Measurements from ENCODE around the gene ZBTB7C. TPM values are rescaled to one million over a fixed set of nuclear protein-coding genes. Genes with fewer than 3 reads are reported as not detected.
A peak's percentile ranks its signal among the peaks of the same experiment; 100 is the strongest.

Gene ZBTB7C
- total and polyA plus RNA-seq, 2 of the 8 experiments (the other 6 are each of a cell fraction or from before 2014, with no cell fraction given): 0.15 to 0.45 TPM

- no peak overlapping the region for H2BK120ac ChIP-seq (replicated peaks; ENCODE audit: low read depth, low read length)
- H3K9ac ChIP-seq (replicated peaks in 1 of 4; ENCODE audit: extremely low read depth in 1 of 4, low read depth in 3 of 4, low read length in 3 of 4): no peak overlapping the region
- DNase-seq (ENCODE audit: low read depth in 1 of 2, low spot score in 2 of 2) (no peak), FAIRE-seq (no peak)
- 89% methylated on average over 3 of the region's 3 CpGs; no CpG with 5 or more reads in 1 of the 2 experiments for WGBS, 2 experiments (ENCODE audit: extremely low coverage in 1 of 2, insufficient coverage in 1 of 2, insufficient read length in 1 of 2, insufficient replicate concordance in 2 of 2, low coverage in 1 of 2, low lambda C conversion rate in 2 of 2, missing lambda C conversion rate in 1 of 2)
- no peak overlapping the region for H3K14ac ChIP-seq (ENCODE audit: insufficient read length)
- no peak overlapping the region for H3K56ac ChIP-seq (replicated peaks; ENCODE audit: insufficient read length, low read depth, low read length)
- H3K27ac ChIP-seq (ENCODE audit: low read depth, low read length): no peak overlapping the region
- no peaks in the 10 kb centered on the region for H3K79me2 ChIP-seq (ENCODE audit: control insufficient read depth in 1 of 2, insufficient read depth in 2 of 2, low read length in 2 of 2)
- peaks cover 16% of the 10 kb centered on the region; the same call in 1 of the 2 replicates for H3K23me2 ChIP-seq (ENCODE audit: low read depth, low read length)
- H3K36me3 ChIP-seq (ENCODE audit: control insufficient read depth in 2 of 4, insufficient read depth in 4 of 4, low read length in 3 of 4): no peaks in the 10 kb centered on the region
- POLR2A ChIA-PET (ENCODE audit: partially characterized antibody): interaction anchor here (1.5 kb wide), 1 partner anchor 10 kb away, joined by 3 read pairs; no protein-coding TSS in a partner anchor
- no peak overlapping the region for H4K91ac ChIP-seq (replicated peaks; ENCODE audit: insufficient read length, low read length)
- H3K4me1 ChIP-seq (replicated peaks in 1 of 4; ENCODE audit: control insufficient read depth in 3 of 4, insufficient read depth in 4 of 4, low read length in 3 of 4): peaks cover 2 to 16% (median 13%) of the 10 kb centered on the region in 4 experiments
- H2BK20ac ChIP-seq (ENCODE audit: low read length): no peak overlapping the region
- no peaks in the 10 kb centered on the region for H3K79me1 ChIP-seq (ENCODE audit: low read depth, low read length)
- no peak for TF ChIP-seq CTCF (IDR thresholded peaks at IDR 0.05; ENCODE audit: control extremely low read depth in 1 of 3, insufficient read depth in 1 of 3, low read depth in 1 of 3, low read length in 3 of 3)
- no peak for TF ChIP-seq SP1 (IDR thresholded peaks at IDR 0.05; ENCODE audit: low read depth, low read length)
- no peak for TF ChIP-seq SP2 (IDR thresholded peaks at IDR 0.05; ENCODE audit: low read length)
- no peak for TF ChIP-seq ATF3 (IDR thresholded peaks at IDR 0.05; ENCODE audit: insufficient read depth, low read depth, low read length)
- no peak for TF ChIP-seq NRF1 (IDR thresholded peaks at IDR 0.05; ENCODE audit: low read depth, low read length)
- no peak for TF ChIP-seq HDAC2 (IDR thresholded peaks at IDR 0.05; ENCODE audit: borderline replicate concordance in 1 of 2, low read depth in 2 of 2, low read length in 2 of 2)
- TF ChIP-seq EGR1 (IDR thresholded peaks at IDR 0.05; ENCODE audit: borderline replicate concordance, low read depth, low read length): no peak
- TF ChIP-seq ZNF274 (IDR thresholded peaks at IDR 0.05; ENCODE audit: borderline replicate concordance, extremely low read depth, low read length): no peak
- no peak for TF ChIP-seq CBX8 (IDR thresholded peaks at IDR 0.05; ENCODE audit: borderline replicate concordance, low read depth, low read length)
- no peak overlapping the region for H3K18ac ChIP-seq (ENCODE audit: extremely low read depth, low read length)
- no peak overlapping the region for H3K4ac ChIP-seq (replicated peaks; ENCODE audit: insufficient read length, low read depth, low read length)
- no peak overlapping the region for H2AFZ ChIP-seq (ENCODE audit: low read length)
- peaks cover 21 to 61% (median 52%) of the 10 kb centered on the region in 4 experiments for H3K27me3 ChIP-seq (replicated peaks in 1 of 4; ENCODE audit: control insufficient read depth in 3 of 4, extremely low read depth in 1 of 4, insufficient read depth in 3 of 4, low read length in 3 of 4)
- peaks cover 0 to 6% of the 10 kb centered on the region in 2 experiments for H4K20me1 ChIP-seq (replicated peaks in 1 of 2; ENCODE audit: control insufficient read depth in 1 of 2, insufficient read depth in 2 of 2, low read length in 2 of 2)
- H3K23ac ChIP-seq (ENCODE audit: insufficient read length): no peak overlapping the region
- no peak overlapping the region for H2BK12ac ChIP-seq (ENCODE audit: low read depth, low read length)
- no peak overlapping the region for H2AK5ac ChIP-seq (ENCODE audit: low read depth, low read length)
- H3K4me2 ChIP-seq (ENCODE audit: insufficient read depth in 1 of 2, low read depth in 2 of 2, low read length in 2 of 2): peak overlapping the region; percentile 80 to 93; a peak in 2 of 4 replicates
- CTCF ChIA-PET (ENCODE audit: partially characterized antibody): no interaction called here
- no peak overlapping the region for H2BK5ac ChIP-seq (ENCODE audit: low read depth, low read length)
- no peak overlapping the region for H4K5ac ChIP-seq (ENCODE audit: insufficient read length, low read depth, low read length)
- H3K4me3 ChIP-seq (ENCODE audit: extremely low read depth in 1 of 4, insufficient read depth in 2 of 4, low read depth in 3 of 4, low read length in 4 of 4): peak overlapping the region in 1 of 4 experiments; percentile 66; a peak in 2 of 8 replicates
- H2BK15ac ChIP-seq (ENCODE audit: low read length): no peak overlapping the region
- H4K8ac ChIP-seq (ENCODE audit: extremely low read depth, insufficient read depth, low read length): no peak overlapping the region
- H3K9me3 ChIP-seq (ENCODE audit: insufficient read depth in 2 of 2, low read depth in 1 of 2, low read length in 1 of 2): no peaks in the 10 kb centered on the region
Observed at GRCh38 chr18:48407358-48407757, 1.8 kb downstream of the ZBTB7C start.
